ENCODE results near the gene PBX4. TPM values are rescaled to one million over a fixed set of nuclear protein-coding genes. Genes with fewer than 3 reads are reported as not detected.

Gene PBX4
- total RNA-seq, 1 donor from 2014 or later, result 0.82 TPM

- peaks cover 23% of the 10 kb centered on the region for H3K27me3 Mint-ChIP-seq (ENCODE audit: unreplicated experiment)
- H3K9me3 Mint-ChIP-seq (ENCODE audit: unreplicated experiment), result no peaks in the 10 kb centered on the region
- peak overlapping the region; percentile 73 for H3K4me3 Mint-ChIP-seq (ENCODE audit: unreplicated experiment)
- H3K27ac Mint-ChIP-seq (ENCODE audit: unreplicated experiment), result peak overlapping the region; percentile 68
- DNase-seq (ENCODE audit: low spot score), result no peak
- H3K36me3 Mint-ChIP-seq (ENCODE audit: low read depth, unreplicated experiment), result peaks cover 36% of the 10 kb centered on the region
- no peak for TF ChIP-seq CTCF (IDR thresholded peaks at IDR 0.05; ENCODE audit: unreplicated experiment)
- H3K4me1 Mint-ChIP-seq (ENCODE audit: unreplicated experiment), result no peaks in the 10 kb centered on the region
Measured at GRCh38 chr19:19649155-19649554, 30.7 kb upstream of the PBX4 start.

GRCh38 chr19:19647037-19647835, 28.7 kb upstream of the PBX4 start:
- peaks cover 17% of the 10 kb centered on the region for H3K27me3 Mint-ChIP-seq (ENCODE audit: unreplicated experiment)
- H3K27ac Mint-ChIP-seq (ENCODE audit: unreplicated experiment), result no peak overlapping the region
- H3K36me3 Mint-ChIP-seq (ENCODE audit: low read depth, unreplicated experiment), result peaks cover 29% of the 10 kb centered on the region
- no peak overlapping the region for H3K4me3 Mint-ChIP-seq (ENCODE audit: unreplicated experiment)
- no peak for TF ChIP-seq CTCF (IDR thresholded peaks at IDR 0.05; ENCODE audit: unreplicated experiment)
- no peak for DNase-seq (ENCODE audit: low spot score)
- H3K4me1 Mint-ChIP-seq (ENCODE audit: unreplicated experiment), result peaks cover 8% of the 10 kb centered on the region
- H3K9me3 Mint-ChIP-seq (ENCODE audit: unreplicated experiment), result peaks cover 3% of the 10 kb centered on the region

DNA sequence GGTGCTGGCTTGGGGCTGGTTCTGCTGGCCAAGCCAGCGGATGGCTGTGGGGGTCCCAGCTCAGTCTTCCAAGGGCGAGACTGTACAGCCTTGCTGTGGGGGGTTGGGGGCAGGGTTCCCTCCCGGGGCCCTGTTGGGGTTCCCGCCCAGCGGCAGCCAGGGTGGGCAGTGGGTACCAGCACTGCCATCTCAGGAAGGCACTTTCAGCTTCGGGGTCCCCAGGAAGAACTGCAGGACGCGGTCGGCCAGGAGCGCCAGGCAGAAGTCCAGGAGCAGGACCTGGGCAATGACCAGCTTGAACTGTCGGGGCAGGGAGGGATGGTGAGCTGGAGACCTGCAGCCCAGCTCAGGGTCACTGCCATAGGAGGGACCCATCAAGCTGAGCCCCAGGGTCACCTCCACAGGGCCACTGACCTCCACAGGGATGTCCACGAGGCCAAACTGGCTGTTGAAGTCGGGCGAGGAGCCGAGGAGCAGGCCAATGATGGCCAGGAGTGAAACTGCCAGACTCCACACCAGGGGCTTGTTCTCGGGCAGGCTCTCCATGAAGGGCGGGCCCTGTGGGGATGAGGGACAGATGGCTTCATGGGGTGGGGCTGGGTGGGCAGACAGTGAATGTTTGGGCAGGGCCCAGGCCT, 26.9 kb upstream of the PBX4 start:
- peaks cover 11% of the 10 kb centered on the region for H3K4me1 Mint-ChIP-seq (ENCODE audit: unreplicated experiment)
- no peak for DNase-seq (ENCODE audit: low spot score)
- H3K36me3 Mint-ChIP-seq (ENCODE audit: low read depth, unreplicated experiment), result peaks cover 29% of the 10 kb centered on the region
- no peak for TF ChIP-seq CTCF (IDR thresholded peaks at IDR 0.05; ENCODE audit: unreplicated experiment)
- peaks cover 6% of the 10 kb centered on the region for H3K9me3 Mint-ChIP-seq (ENCODE audit: unreplicated experiment)
- peaks cover 18% of the 10 kb centered on the region for H3K27me3 Mint-ChIP-seq (ENCODE audit: unreplicated experiment)
- no peak overlapping the region for H3K27ac Mint-ChIP-seq (ENCODE audit: unreplicated experiment)
- H3K4me3 Mint-ChIP-seq (ENCODE audit: unreplicated experiment), result no peak overlapping the region

DNA sequence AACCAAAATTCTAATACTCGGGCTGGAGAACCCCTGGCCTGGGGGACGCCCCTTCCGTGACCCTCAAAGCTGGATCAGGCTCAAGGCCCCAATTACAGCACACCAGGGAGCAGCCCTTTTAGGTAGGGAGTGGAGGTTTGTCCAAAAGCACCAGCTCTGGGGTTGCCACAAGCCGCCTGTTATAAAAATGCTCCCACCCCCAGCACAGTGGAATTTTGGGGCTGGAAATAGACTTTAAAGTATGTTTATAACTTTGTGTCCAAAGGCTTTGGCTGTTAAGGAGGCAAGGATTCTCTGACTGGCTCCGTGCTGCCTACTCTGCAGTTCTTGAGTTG, 25.5 kb upstream of the PBX4 start:
- H3K4me1 Mint-ChIP-seq (ENCODE audit: unreplicated experiment), result peaks cover 11% of the 10 kb centered on the region
- peak; percentile 19 for TF ChIP-seq CTCF (IDR thresholded peaks at IDR 0.05; ENCODE audit: unreplicated experiment)
- H3K9me3 Mint-ChIP-seq (ENCODE audit: unreplicated experiment), result peaks cover 6% of the 10 kb centered on the region
- DNase-seq (ENCODE audit: low spot score), result no peak
- H3K36me3 Mint-ChIP-seq (ENCODE audit: low read depth, unreplicated experiment), result peaks cover 25% of the 10 kb centered on the region
- H3K27me3 Mint-ChIP-seq (ENCODE audit: unreplicated experiment), result peaks cover 17% of the 10 kb centered on the region
- H3K27ac Mint-ChIP-seq (ENCODE audit: unreplicated experiment), result peak overlapping the region; percentile 30
- H3K4me3 Mint-ChIP-seq (ENCODE audit: unreplicated experiment), result peak overlapping the region; percentile 96

All from endothelial cell (in vitro differentiated cells).